GM18519 (cell line): Measurements from ENCODE around the gene PTBP3.
"Not testable (repeated sequence)": the region's sequence is repeated elsewhere in the genome, so short reads cannot be mapped to it uniquely, and the experiment has no call there.

ENCODE experiments used
- ATAC-seq: cut with Tn5 transposase; IDR thresholded peaks from one replicate; pipeline ENCODE4 v1.9.1; 2021; ENCODE audit warnings: mild to moderate bottlenecking, moderate library complexity; ENCODE audit not compliant: unreplicated experiment, low FRiP score

The PTBP3 gene

GRCh38 chr9:112274600-112274999 is 58.8 kb downstream of the PTBP3 start:
- ATAC-seq = no peak

- no peak for ATAC-seq
Measured at GRCh38 chr9:112273876-112274275, 59.5 kb downstream of the PTBP3 start.

- no peak for ATAC-seq
Measured at GRCh38 chr9:112271466-112272098, 61.8 kb downstream of the PTBP3 start.

- no peak for ATAC-seq
Measured at GRCh38 chr9:112268413-112268812, 65.0 kb downstream of the PTBP3 start.

- not testable (repeated sequence) for ATAC-seq
Measured at GRCh38 chr9:112267086-112267485, 66.3 kb downstream of the PTBP3 start.

GRCh38 chr9:112265391-112265790 is 68.0 kb downstream of the PTBP3 start:
- ATAC-seq = no peak

GRCh38 chr9:112262577-112262976 is 70.8 kb downstream of the PTBP3 start:
- no peak for ATAC-seq

GRCh38 chr9:112261133-112261532 is 72.3 kb downstream of the PTBP3 start:
- no peak for ATAC-seq

- no peak for ATAC-seq
Measured at GRCh38 chr9:112258106-112258505, 75.3 kb downstream of the PTBP3 start.

- no peak for ATAC-seq
Measured at GRCh38 chr9:112252194-112252593, 81.2 kb downstream of the PTBP3 start.

GRCh38 chr9:112249277-112249676 is 84.1 kb downstream of the PTBP3 start:
- ATAC-seq = peak; percentile 75

GRCh38 chr9:112248722-112249121 is 84.7 kb downstream of the PTBP3 start:
- ATAC-seq = no peak

- ATAC-seq = no peak
Measured at GRCh38 chr9:112247090-112247489, 86.3 kb downstream of the PTBP3 start.

GRCh38 chr9:112245126-112245525 is 88.3 kb downstream of the PTBP3 start:
- no peak for ATAC-seq

- ATAC-seq = no peak
Measured at GRCh38 chr9:112242147-112242804, 91.1 kb downstream of the PTBP3 start.

- no peak for ATAC-seq
Measured at GRCh38 chr9:112241491-112241890, 91.9 kb downstream of the PTBP3 start.

- no peak for ATAC-seq
Measured at GRCh38 chr9:112239708-112240107, 93.7 kb downstream of the PTBP3 start.

- ATAC-seq = no peak
Measured at GRCh38 chr9:112239284-112239683, 94.1 kb downstream of the PTBP3 start.

GRCh38 chr9:112234779-112235178 is 98.6 kb downstream of the PTBP3 start:
- ATAC-seq = no peak

- no peak for ATAC-seq
Measured at GRCh38 chr9:112233769-112234168, 99.7 kb downstream of the PTBP3 start.

GRCh38 chr9:112232233-112232632 is 101.2 kb downstream of the PTBP3 start:
- ATAC-seq = no peak

- no peak for ATAC-seq
Measured at GRCh38 chr9:112226091-112226490, 107.3 kb downstream of the PTBP3 start.
